Heart left ventricle (tissue), 13 donors: ENCODE results near the gene STARD4.

ENCODE experiments used
- CTCF ChIP-seq, 12 donors: fragments of 200-600 bp; sonication (generic) in 4 of 12; IDR thresholded peaks; one replicate each; pipeline versions ENCODE4 v1.5.0 to v1.8.0; 2018 to 2022; ENCODE audit warnings: antibody characterized with exemption in 12 of 12, mild to moderate bottlenecking in 5 of 12
- POLR2A ChIP-seq, 2 donors: fragments of 450-650 bp; IDR thresholded peaks; one replicate each; pipeline ENCODE4 v1.6.1; 2017; ENCODE audit warnings: antibody characterized with exemption in 2 of 2, mild to moderate bottlenecking in 2 of 2, moderate library complexity in 2 of 2
- donor health status: ischemic (EF 13 %, LVEDD 7.1; RV severe dilation, severe dysfunction).
- donor health status: DM: no; HTN: yes; CAD: no.
- donor health status: DM: no; HTN: no; CAD: no.
- donor health status: ischemic (EF 25% LVEDD 6.9; RV normal size, moderate dysfunction).
- donor health status: ischemic (EF 25% LVEDD 5.7; RV mildly dilated, moderate dysfunction).
- donor health status: ischemic (EF 35%, LVEDD 5.7; RV mildly dilated, moderate dysfunction).
- donor health status: nonischemic (EF 11% LVEDD 7.7; RV severe dilation, severe dysfunction).
- donor health status: DM: yes; HTN: yes; CAD: no.
- donor health status: PGD.
- donor health status: ischemic (EF 29% LVEDD 5.4; RV normal size, mild dysfunction).
- donor health status: nonischemic (EF 23%, LVEDD 6.1; RV moderate dilation, normal function).

- TF ChIP-seq CTCF (IDR thresholded peaks at IDR 0.05), result no peak
- no peak for TF ChIP-seq POLR2A (IDR thresholded peaks at IDR 0.05)
These were observed 40.6 kb upstream of the STARD4 start for GRCh38 chr5:111552896-111553295.
